Hepatic stellate cell (primary cell): Measurements from ENCODE around the gene AGPAT2.

Experiments used
- DNase-seq: peaks from one replicate; pipeline ENCODE4 v3.0.0; 2011; ENCODE audit warnings: low spot score

AGPAT2 gene

DNA sequence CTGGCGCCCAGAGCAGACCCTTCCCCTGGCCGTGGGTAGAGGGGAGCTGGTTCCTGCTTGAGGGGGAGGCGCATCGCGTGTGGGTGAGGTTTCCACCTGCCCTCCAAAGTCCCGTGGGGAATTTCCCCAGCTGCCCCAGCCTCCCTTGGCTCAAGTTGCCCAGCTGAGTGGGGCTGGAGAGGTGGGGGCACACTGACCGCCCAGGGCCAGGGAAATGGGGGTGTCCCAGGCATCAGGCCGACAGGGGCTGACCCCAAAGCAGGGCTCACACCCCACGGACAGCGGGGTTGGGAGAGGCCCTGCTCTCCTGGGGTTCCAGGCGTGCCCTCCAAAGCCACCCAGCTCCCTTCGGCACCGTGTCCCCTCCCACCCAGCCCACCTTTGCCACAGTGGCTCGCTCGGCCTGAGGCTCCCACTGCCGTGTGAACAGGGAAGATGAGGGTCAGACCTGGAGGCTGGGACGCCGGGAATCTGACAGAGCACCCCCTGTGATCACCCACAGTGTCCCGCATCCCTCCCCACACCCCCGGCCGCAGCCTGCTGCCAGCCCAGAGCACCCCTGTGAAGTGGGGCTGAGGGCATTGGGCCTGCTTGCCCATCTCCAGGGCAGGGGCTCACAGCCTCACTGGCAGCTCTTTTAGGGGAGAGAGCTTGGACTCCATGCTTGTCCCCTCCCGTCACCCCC, 25.5 kb downstream of the AGPAT2 start:
- no peak for DNase-seq

DNA sequence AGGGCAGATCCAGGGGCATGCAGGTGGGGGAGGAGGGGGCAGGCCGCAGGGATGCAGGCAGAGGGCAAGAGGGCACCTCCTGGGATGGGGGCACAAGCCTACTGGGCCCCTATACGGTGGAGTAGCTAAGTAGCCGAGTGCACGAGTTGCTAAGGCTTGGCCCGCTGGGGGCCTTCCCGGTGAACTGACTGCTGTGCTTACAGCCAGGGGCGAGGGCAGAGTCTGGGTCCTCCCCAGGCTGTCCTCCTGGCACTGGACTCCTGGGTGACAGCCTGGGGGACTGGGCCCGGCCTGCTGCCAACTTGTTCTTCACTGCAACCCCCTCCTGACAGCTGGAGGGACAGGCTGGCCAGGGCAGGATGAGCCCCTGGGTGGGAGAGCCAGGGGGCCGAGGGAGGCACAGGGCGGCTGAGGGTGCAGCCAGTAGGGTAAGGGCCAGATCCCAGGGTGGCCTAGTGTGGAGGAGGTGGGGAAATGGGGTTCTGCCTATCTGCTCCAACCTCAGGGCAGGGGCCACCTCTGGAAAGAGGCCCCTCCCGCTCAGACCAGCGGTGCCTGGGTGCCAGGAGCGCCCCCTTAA, 26.2 kb downstream of the AGPAT2 start:
- no peak for DNase-seq

DNA sequence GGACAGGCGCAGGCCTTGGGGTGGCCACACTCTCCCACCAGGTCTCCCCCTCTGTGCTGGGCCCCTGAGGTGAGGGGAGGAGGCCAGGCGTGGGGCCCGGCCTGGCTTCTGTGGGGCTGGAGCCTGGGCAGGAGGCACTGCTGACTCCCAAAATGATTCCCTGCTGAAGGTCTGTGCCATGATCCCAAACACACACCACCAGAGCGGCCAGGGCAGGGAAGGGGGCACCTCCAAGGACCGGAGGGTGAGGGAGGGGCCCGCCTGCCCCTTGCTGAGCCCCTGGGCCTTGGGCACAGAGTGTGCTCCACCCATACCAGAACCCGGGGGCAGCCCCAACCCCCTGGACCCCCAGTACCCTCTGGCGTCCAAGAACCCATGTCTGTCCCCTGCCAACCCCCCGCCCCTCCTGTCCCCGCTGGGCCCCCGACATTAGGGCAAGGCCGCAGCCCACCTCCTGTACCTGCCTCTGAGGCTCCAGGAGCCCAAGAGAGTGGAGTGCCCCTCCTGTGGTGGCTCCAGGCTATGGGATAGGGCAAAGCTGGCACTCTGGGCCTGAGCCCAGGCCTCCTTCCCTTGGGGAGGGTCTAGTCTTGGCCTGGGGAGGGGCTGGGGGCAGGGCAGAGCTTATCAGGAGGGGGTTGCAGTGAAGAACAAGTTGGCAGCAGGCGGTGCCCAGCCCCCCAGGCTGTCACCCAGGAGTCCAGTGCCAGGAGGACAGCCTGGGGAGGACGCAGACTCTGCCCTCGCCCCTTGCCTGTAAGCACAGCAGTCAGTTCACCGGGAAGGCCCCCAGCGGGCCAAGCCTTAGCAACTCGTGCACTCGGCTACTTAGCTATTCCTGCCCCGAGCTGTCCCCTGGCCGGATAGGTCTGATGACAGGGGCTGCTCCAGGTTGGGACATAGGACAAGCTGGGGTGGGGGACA, 27.1 kb downstream of the AGPAT2 start:
- no peak for DNase-seq

DNA sequence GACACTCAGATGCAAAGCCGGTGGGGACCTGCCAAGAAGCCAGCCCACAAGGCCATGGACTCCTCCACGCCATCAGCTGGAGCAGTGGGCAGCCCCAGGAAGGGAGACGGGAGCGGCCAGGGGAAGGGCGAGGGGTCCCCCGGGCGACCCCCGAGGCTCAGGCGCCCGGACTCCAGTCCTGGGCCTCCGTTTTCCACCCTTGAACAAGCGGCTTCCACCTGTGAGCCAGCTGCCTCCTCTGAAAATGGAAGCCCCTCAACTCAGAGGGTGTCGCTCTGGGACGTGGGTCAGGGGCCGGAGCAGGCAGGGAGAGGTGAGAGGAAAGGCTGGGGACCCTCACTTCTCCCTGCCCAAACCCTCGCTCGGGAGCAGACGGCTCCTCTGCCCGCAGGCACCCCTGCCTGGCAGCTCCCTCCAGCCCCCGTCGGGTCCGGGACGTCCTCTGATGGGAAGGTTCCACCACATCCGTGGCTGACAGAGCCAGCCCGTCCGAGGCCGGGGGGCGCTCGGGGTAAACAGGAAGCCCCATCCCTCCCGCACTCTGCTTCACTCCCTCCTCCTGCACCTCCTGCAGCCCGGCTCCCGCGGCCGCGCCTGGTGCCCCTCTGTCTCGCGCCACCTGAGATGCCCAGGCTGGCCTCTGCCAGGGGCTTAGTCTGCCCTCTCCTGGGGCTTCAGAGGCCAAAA, 28.3 kb downstream of the AGPAT2 start:
- no peak for DNase-seq

DNA sequence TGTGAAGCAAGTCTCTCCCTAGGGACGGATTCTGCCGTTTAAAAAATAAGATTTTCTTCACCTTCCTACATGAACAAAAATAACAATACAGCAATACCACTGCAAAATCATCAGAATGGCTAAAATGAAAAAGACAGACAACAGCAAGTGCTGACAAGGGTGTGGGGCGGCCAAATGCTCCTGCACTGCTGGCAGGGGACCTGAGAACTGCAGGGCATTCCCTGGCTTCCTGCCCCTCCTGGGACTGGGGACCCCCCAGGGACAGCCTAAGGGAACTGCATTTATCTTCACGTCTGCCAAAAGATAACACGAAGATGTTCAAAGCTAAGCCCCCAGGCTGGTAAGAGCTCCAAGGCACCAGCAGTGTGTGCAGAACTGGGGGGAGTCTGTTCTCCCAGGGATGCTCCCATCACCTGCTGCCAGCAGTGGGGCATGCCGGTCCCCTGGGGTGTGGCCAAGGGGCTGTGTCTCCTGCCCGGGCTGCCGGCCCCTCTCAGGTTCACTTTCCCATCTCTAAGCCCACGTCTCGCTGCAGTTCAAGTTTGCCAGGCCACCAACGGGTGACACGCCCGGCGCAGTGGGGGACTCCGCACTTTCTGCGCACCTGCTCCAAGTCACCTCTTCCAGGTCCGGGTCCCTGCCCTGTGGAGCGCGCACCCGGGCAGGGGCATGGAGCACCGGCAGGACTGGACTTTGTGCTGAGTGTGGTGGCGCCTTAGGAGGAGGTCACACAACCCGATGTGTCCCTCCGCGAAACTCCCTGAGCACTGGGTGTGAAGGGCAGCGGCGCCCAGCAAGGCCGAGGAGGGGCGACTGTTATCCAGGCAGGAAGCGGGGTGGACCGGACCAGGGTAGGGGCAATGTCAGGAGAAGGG, 29.0 kb downstream of the AGPAT2 start:
- no peak for DNase-seq

DNA sequence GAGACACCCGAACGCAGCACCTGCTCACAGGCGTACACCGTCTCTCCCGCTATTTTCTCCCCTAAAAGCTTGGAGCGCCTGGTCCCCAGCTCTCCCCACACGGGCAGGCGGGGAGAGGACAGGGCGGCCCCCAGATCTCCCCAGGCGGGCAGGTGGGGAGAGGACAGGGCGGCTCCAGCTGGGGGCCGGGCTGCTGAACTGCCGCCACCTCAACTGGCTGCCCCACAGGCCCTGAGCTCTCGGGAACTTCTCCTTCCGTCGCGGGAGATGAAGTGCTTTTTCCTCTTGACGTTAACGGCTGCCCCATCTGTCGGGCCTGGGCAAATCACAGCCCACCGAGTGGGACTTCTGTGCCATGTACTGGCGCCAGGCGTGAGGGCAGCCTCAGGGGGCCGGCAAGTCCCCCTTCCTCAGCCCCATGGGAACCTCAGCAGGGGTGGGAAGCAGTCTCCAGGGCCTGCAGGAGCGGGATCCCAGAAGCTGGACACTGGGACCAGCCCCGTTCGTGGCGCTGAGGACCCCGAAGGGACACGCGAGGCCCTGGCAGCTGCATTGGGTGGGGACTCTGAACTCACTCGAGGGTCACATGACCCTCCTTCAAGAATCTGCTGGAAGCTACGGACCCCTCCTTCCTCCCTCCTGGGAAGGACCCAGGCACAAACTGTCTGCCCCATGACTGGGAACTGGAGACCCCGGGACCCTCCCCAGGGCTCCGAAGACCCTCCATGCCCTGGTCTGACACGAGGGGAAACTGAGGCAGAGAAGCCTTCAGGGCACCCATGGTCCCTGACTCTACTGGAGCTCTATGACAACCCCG, 30.3 kb downstream of the AGPAT2 start:
- DNase-seq, result no peak

DNA sequence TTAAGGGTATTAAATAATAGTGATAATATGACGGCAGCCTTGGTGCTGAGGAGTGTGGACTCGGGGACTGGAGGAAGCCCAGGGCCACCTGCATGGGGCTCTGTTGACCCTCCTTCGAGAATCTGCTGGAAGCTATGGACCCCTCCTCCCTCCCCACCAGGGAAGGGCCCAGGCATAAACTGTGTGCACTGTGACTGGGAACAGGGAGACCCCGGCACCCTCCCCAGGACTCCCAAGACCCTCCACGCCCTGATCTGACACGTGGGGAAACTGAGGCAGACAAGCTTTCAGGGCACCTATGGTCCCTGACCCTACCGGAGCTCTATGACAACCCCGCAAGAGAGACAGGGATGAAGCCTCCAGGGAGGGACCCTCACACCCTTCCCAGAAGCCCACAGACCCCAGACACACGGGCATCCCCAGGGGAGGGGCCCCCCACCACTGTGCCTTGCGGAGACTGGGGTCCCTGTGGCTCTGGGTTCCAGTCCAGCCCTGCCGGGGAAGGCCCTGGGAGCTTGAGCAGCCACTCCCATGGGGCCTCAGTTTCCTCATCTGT, 31.0 kb downstream of the AGPAT2 start:
- no peak for DNase-seq

DNA sequence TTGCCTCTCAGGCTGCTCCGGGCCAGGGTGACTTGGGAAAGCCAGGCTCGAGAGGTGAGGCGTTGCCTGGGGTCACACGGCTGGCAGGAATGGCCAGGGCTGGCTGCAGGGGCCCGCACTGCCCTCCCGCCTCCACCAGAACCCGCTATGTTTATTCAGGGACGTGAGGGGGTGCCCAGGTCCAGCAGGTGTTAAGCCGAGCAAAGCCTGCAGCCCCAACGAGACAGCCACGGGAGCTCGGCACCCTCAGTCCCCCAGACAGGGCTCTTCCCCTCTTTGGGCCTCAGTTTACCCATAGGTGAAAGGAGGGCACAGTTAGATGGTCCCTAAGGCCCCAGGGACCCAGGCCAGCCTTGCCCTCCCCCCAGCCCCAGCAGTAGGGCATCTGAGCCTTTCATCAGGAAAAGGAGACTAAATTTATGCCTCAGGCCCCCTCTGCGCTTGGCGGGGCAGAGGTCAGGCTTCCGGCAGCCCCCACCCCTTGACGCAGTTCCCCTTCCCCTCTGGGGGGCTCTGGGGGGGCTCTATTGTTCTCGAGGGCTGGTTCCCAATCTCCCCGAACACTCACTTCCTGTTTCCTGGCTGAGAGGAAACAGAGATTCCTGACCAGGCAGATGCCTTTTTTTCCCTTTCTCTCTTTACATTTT, 31.6 kb downstream of the AGPAT2 start:
- no peak for DNase-seq

DNA sequence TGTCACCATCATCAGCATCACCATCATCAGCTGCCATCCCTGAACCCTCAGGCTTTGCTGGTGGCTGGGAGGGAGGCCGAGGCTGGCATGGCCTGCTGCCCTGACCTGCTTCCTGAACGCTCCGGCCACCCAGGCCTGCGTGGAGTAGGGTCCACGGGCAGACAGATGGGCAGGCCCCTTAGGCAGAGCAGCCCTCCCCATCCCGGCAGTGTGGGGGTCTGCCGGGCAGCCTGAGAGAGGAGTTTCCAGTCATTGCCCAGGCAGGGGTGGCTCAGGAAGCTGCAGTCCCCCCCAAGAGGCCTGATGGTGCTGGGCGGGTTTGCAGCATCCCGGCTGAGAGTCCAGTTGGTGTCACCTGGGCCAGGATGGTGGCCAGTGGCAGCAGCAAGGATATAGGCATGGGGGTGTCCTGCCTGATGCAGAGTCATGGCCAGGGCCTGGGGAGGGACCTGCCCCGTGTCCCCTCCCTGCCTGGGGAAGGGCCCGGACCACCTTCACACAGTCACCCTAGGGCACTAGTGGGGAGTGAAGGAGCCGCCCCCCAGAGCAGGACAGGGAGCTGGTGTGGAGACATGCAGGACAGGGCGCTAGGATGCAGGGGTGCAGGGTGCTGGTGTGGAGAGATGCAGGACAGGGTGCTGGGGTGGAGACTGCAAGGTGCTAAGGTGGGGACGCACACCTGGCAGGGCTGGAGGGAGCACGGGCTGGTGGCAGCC, 32.3 kb downstream of the AGPAT2 start:
- no peak for DNase-seq

DNA sequence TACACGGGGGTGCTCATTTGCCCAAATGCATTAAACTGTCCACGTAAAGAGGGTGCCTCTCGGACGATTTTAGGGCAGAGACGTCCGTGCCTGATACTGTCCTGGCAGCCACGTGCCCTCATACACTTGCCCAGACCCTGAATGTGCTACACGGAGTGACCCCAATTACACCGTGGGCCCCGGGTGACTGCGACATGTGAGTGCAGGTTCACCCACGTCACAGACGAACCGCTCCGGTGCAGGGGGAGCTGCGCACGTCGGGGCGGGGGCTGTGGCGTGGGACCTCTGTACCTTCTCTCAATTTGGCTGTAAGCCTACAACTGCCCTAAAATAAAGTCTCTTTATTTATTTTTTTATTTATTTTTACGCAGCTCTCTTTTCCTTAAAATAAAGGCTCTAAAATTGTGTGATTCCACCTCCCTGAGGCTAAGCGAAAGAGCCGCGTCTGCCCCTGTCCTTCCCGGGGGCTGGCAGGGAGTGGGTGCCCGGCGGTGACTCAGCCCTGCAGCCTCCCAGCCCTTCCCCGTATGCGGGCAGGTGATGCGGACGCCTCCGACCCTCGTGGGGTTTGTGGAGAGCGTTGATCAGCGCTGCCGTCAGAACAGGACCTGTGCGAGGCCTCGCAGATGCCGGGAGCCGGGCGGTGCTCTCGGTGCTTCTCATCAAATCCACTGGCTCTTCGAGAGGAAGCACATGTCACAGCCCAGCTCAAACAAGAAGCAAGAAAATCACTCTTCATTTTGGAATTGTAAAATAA, 33.8 kb downstream of the AGPAT2 start:
- DNase-seq, result no peak

DNA sequence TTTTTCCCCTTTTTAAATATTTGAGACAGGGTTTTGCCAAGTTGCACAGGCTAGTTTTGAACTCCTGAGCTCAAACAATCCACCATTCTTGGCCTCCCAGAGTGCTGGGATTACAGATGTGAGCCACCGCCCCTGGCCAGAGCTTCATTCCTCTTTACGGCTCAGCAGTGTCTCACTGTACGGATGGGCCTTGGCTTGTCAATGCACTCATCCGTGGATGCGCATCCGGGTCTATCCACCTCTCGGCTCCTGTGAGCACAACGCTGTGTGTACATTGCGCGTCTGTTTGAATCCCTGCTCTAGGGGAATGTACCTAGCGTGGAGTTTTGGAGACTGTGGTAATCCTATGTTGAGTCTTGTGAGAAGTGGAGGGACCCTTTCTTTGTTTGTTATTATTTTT, 35.4 kb downstream of the AGPAT2 start:
- no peak for DNase-seq

DNA sequence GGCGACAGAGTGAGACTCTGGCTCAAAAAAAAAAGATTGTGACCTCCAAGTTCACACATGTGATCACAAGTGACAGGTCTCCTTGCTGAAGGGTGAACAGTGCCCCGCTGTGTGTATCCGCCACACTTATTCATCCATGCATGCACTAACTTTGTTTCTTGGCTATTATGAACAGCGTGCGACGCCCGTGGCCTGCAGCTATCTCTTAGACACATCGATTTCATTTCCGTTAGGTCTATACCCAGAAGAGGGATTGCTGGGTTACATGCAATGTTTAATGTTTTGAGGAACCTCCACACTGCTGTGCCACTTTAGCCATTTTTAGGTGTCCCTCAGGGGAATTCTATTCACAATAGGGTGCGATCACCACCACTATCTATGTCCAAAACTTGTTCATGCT, 36.6 kb downstream of the AGPAT2 start:
- no peak for DNase-seq

DNA sequence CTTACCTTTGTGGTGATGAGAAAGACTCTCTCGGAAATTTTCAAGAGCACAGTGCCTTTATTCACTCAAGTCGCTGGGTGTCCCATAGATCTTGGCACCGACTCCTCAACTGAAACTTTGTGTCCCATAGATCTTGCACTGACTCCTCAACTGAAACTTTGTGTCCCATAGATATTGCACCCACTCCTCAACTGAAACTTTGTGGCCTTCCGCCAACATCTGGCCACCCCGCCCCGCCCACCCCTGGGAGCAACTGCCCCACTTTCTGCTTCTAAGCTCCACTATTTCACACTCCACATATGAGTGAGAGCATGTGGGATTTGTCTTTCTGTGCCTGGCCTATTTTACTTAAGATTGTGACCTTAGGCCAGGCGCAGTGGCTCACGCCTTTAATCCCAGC, 37.2 kb downstream of the AGPAT2 start:
- no peak for DNase-seq

DNA sequence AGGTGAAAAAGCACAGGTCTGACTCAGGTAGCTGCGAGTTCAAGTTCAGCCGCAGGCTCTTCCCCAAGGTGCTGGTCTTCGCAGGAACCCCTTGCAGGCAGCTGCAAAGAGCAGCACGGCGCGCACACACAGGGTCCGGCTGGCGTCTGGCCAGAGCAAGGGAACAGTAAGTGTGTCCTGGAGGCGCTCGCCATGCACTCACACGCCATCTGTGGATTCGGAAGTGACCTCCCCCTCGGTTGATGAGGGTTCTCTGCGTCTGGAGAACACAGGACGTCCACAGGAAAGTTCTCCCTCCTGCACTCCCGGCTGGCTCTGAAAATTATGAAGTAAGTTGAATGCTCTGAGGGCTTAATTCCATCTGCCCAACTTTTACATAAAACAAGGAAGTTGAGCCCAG, 38.5 kb downstream of the AGPAT2 start:
- DNase-seq, result no peak

DNA sequence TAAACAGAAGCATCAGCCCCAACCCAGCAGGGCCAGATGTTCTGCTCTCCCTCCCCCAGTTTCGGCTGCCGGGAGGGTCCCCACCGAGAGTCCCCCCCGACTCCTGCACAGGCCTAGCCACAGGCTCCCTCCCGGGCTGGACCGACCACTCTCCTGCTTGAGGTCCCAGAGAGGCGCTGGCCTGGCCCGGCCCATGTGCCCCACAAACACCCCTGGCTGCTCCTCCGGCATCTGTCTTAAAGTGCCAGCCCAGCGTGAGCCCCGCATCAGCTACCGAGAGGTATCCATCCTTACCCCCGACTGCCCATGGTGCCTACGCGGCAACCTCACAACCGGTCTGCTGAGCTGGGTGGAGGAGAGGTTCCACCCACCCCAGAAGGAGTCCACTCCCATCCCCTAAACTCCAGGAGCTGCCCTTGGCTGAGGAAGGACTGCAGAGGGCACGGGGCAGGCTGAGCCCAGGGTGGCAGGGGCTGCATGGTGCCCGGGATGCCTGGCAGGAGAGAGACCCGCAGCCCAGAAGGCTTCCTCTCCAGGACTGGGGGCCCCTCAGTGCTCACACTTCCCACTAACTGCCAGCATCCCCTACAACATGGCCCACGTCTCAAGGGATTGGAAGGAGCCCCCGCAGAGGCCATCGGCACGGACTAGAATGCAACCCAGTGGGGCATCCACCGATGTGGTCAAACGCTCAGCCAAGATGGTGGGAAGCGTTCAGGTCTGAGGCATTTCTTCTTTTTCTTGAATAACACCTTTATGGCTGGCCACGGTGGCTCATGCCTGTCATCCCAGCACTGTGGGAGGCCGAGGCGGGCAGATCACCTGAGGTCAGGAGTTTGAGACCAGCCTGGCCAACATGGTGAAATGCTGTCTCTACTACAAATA, 40.2 kb downstream of the AGPAT2 start:
- DNase-seq, result no peak

DNA sequence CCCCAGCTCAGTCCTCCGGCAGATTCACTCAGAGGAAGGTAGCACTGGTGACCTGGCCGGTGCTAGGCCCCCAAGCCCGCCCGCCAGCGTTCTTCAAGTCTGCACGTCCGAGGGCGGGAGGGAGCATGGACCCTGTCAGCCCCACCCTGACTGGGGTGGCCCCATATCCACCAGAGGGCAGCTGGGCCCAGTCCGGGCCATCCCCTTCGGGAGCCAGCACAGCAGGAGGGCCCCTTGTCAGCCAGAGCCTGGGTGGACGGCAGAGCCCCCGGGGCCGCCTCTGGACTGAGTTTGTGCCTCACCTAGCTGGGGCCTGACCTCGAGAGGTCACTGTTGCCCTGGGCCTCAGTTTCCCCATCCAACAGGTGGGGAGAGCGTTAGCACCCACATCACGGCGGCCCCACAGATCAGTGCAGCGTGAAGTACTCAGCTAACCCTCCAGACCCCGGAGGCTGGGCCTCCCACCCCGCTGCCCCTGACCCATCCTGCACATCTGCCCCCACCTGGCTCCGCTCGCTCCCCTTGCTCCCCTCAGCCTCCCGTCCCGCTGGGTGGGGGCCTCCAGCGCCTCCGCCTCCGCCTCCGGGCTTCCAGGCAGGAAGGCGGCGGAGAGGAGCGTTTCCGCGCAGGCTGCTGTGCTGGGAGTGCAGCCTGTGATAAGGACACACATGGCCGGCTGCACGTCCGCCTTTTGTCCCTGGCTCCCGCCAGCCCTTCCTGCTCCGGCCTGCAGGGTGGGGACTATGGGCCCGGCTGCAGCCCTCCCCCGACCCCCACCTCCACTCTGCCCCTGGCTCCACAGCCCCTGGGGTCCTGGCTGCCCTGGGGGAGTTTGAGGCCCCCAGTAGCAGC, 41.1 kb downstream of the AGPAT2 start:
- no peak for DNase-seq
